ENCODE results near the gene PDLIM3. TPM values are rescaled to one million over a fixed set of nuclear protein-coding genes. Genes with fewer than 3 reads are reported as not detected.
A peak's percentile ranks its signal among the peaks of the same experiment; 100 is the strongest.

Gene PDLIM3
- 123 TPM for total RNA-seq
- long read RNA-seq, transcript PDLIM3-212 (7 exons, 1,108 nt), result minor isoform, 11 of 90 reads
- long read RNA-seq, transcript PDLIM3-203 (7 exons, 1,672 nt), result major isoform, 49 of 90 reads
- long read RNA-seq, transcript PDLIM3-201 (8 exons, 2,803 nt), result minor isoform, 9 of 90 reads
- long read RNA-seq, partial matches to known transcripts, result 13 of 90 reads
- long read RNA-seq, other reads (novel, unspliced or antisense), result 8 of 90 reads

- peak; percentile 88 for DNase-seq
- intact Hi-C loops (cut with micrococcal nuclease), result no loop called here
- peak; percentile 91 for ATAC-seq
These were observed at the start of gene PDLIM3 for GRCh38 chr4:185534866-185535611. TSS of gene PDLIM3 (minus strand) at chr4:185535507. CDS start at chr4:185535434, 73 bp downstream.

GRCh38 chr4:185583813-185584212, 48.5 kb upstream of the PDLIM3 start:
- DNase-seq (no peak), ATAC-seq (no peak)
- intact Hi-C loops (cut with micrococcal nuclease), result no loop called here

GRCh38 chr4:185582651-185583400, 47.5 kb upstream of the PDLIM3 start:
- DNase-seq (peak; percentile 39), ATAC-seq (peak; percentile 77)
- intact Hi-C loops (cut with micrococcal nuclease), result no loop called here

GRCh38 chr4:185580699-185581098, 45.4 kb upstream of the PDLIM3 start:
- DNase-seq (no peak), ATAC-seq (no peak)
- intact Hi-C loops (cut with micrococcal nuclease), result no loop called here

GRCh38 chr4:185578284-185578683, 43.0 kb upstream of the PDLIM3 start:
- no peak for DNase-seq
- intact Hi-C loops (cut with micrococcal nuclease), result no loop called here

GRCh38 chr4:185576962-185577950, 41.9 kb upstream of the PDLIM3 start:
- ATAC-seq, result peak; percentile 8
- intact Hi-C loops (cut with micrococcal nuclease), result no loop called here
- no peak for DNase-seq

More at GRCh38 chr4:185578284-185578683, 43.0 kb upstream of the PDLIM3 start:
- no peak for ATAC-seq

GRCh38 chr4:185576314-185576961, 41.1 kb upstream of the PDLIM3 start:
- intact Hi-C loops (cut with micrococcal nuclease), result no loop called here
- ATAC-seq, result no peak

GRCh38 chr4:185573651-185574199, 38.4 kb upstream of the PDLIM3 start:
- ATAC-seq, result peak; percentile 36
- no peak for DNase-seq
- intact Hi-C loops (cut with micrococcal nuclease), result no loop called here

More at GRCh38 chr4:185576314-185576961, 41.1 kb upstream of the PDLIM3 start:
- no peak for DNase-seq

GRCh38 chr4:185570727-185571126, 35.4 kb upstream of the PDLIM3 start:
- ATAC-seq (no peak), DNase-seq (no peak)
- intact Hi-C loops (cut with micrococcal nuclease), result no loop called here

- peak; percentile 81 for DNase-seq
These were observed 32.4 kb upstream of the PDLIM3 start for GRCh38 chr4:185567381-185568376.

GRCh38 chr4:185566972-185567371, 31.7 kb upstream of the PDLIM3 start:
- no peak for DNase-seq
- peak; percentile 83 for ATAC-seq
- intact Hi-C loops (cut with micrococcal nuclease), result no loop called here

More at GRCh38 chr4:185567381-185568376, 32.4 kb upstream of the PDLIM3 start:
- intact Hi-C loops (cut with micrococcal nuclease), result no loop called here
- ATAC-seq, result peak; percentile 85

GRCh38 chr4:185566425-185566824, 31.1 kb upstream of the PDLIM3 start:
- DNase-seq, result peak; percentile 45
- ATAC-seq, result peak; percentile 54
- intact Hi-C loops (cut with micrococcal nuclease), result no loop called here

GRCh38 chr4:185565696-185566095, 30.4 kb upstream of the PDLIM3 start:
- intact Hi-C loops (cut with micrococcal nuclease), result no loop called here
- DNase-seq (no peak), ATAC-seq (no peak)

- intact Hi-C loops (cut with micrococcal nuclease), result no loop called here
- ATAC-seq (no peak), DNase-seq (no peak)
These were observed 29.0 kb upstream of the PDLIM3 start for GRCh38 chr4:185564349-185564748.

- ATAC-seq (no peak), DNase-seq (no peak)
- intact Hi-C loops (cut with micrococcal nuclease), result no loop called here
These were observed 27.2 kb upstream of the PDLIM3 start for GRCh38 chr4:185562531-185562930.

GRCh38 chr4:185560316-185560715, 25.0 kb upstream of the PDLIM3 start:
- intact Hi-C loops (cut with micrococcal nuclease), result no loop called here
- ATAC-seq (no peak), DNase-seq (no peak)

- intact Hi-C loops (cut with micrococcal nuclease), result no loop called here
- peak; percentile 41 for ATAC-seq
- no peak for DNase-seq
These were observed 24.6 kb upstream of the PDLIM3 start for GRCh38 chr4:185559915-185560281.

Data from left ventricle myocardium superior (tissue), 1 donor.